ENCODE results near the gene USP38.

The USP38 gene

GRCh38 chr4:143240939-143241679 is 56.4 kb downstream of the USP38 start:
- TF ChIP-seq CTCF (IDR thresholded peaks at IDR 0.05; ENCODE audit: low read depth, low read length) (no peak), MYC (IDR thresholded peaks at IDR 0.05; ENCODE audit: low read depth, low read length) (no peak), POLR2A (IDR thresholded peaks at IDR 0.05; ENCODE audit: extremely low read depth, insufficient read length) (no peak), MAX (IDR thresholded peaks at IDR 0.05; ENCODE audit: low read depth, low read length) (no peak)
- no peak overlapping the region for H3K4me3 ChIP-seq (ENCODE audit: low read depth, low read length)
- DNase-seq (ENCODE audit: low read depth): no peak

GRCh38 chr4:143241892-143242291 is 57.2 kb downstream of the USP38 start:
- no peak overlapping the region for H3K4me3 ChIP-seq (ENCODE audit: low read depth, low read length)
- DNase-seq (ENCODE audit: low read depth): peak; percentile 7
- TF ChIP-seq MYC (IDR thresholded peaks at IDR 0.05; ENCODE audit: low read depth, low read length): no peak

GRCh38 chr4:143243041-143243440 is 58.3 kb downstream of the USP38 start:
- H3K4me3 ChIP-seq (ENCODE audit: low read depth, low read length): no peak overlapping the region
- TF ChIP-seq POLR2A (IDR thresholded peaks at IDR 0.05; ENCODE audit: extremely low read depth, insufficient read length) (no peak), MAX (IDR thresholded peaks at IDR 0.05; ENCODE audit: low read depth, low read length) (no peak), CTCF (IDR thresholded peaks at IDR 0.05; ENCODE audit: low read depth, low read length) (no peak), MYC (IDR thresholded peaks at IDR 0.05; ENCODE audit: low read depth, low read length) (no peak)
- no peak for DNase-seq (ENCODE audit: low read depth)

- TF ChIP-seq MYC (IDR thresholded peaks at IDR 0.05; ENCODE audit: low read depth, low read length): no peak
- no peak for TF ChIP-seq CTCF (IDR thresholded peaks at IDR 0.05; ENCODE audit: low read depth, low read length)
- TF ChIP-seq POLR2A (IDR thresholded peaks at IDR 0.05; ENCODE audit: extremely low read depth, insufficient read length): no peak
- no peak for TF ChIP-seq MAX (IDR thresholded peaks at IDR 0.05; ENCODE audit: low read depth, low read length)
- no peak for DNase-seq (ENCODE audit: low read depth)
- no peak overlapping the region for H3K4me3 ChIP-seq (ENCODE audit: low read depth, low read length)
These were observed 62.3 kb downstream of the USP38 start for GRCh38 chr4:143246977-143247376.

- no peak for DNase-seq (ENCODE audit: low read depth)
- no peak overlapping the region for H3K4me3 ChIP-seq (ENCODE audit: low read depth, low read length)
- TF ChIP-seq MYC (IDR thresholded peaks at IDR 0.05; ENCODE audit: low read depth, low read length): no peak
- TF ChIP-seq MAX (IDR thresholded peaks at IDR 0.05; ENCODE audit: low read depth, low read length): no peak
- no peak for TF ChIP-seq POLR2A (IDR thresholded peaks at IDR 0.05; ENCODE audit: extremely low read depth, insufficient read length)
- TF ChIP-seq CTCF (IDR thresholded peaks at IDR 0.05; ENCODE audit: low read depth, low read length): no peak
These were observed 63.1 kb downstream of the USP38 start for GRCh38 chr4:143247866-143248265.

GRCh38 chr4:143248827-143249226 is 64.1 kb downstream of the USP38 start:
- no peak for DNase-seq (ENCODE audit: low read depth)
- no peak overlapping the region for H3K4me3 ChIP-seq (ENCODE audit: low read depth, low read length)
- no peak for TF ChIP-seq POLR2A (IDR thresholded peaks at IDR 0.05; ENCODE audit: extremely low read depth, insufficient read length)
- no peak for TF ChIP-seq MAX (IDR thresholded peaks at IDR 0.05; ENCODE audit: low read depth, low read length)
- TF ChIP-seq MYC (IDR thresholded peaks at IDR 0.05; ENCODE audit: low read depth, low read length): no peak
- TF ChIP-seq CTCF (IDR thresholded peaks at IDR 0.05; ENCODE audit: low read depth, low read length): no peak
